HepG2 (cell line): ENCODE measurements around the gene KCNJ14. TPM values are rescaled to one million over a fixed set of nuclear protein-coding genes. Genes with fewer than 3 reads are reported as not detected.

ENCODE experiments used
- FLYWCH1 ChIP-seq: sonication (generic); formaldehyde crosslinking; IDR thresholded peaks from 2 replicates; pipeline ENCODE4 v1.8.1; 2023; ENCODE audit warnings: mild to moderate bottlenecking, missing genetic modification reagents
- FOXP4 ChIP-seq: sonication (generic); formaldehyde crosslinking; IDR thresholded peaks from 2 replicates; pipeline ENCODE4 v1.4.0; 2020; ENCODE audit warnings: missing genetic modification reagents
- HNRNPK ChIP-seq: fragments of 200-400 bp; formaldehyde crosslinking; IDR thresholded peaks from 2 replicates; pipeline ENCODE4 v1.6.1; 2018; ENCODE audit warnings: low read length, low read depth, moderate library complexity, mild to moderate bottlenecking; ENCODE audit not compliant: poor library complexity, severe bottlenecking
- IKZF4 ChIP-seq: sonication (generic); formaldehyde crosslinking; IDR thresholded peaks from 2 replicates; pipeline ENCODE4 v1.5.1; 2020; ENCODE audit warnings: borderline replicate concordance, mild to moderate bottlenecking, low read depth, missing genetic modification reagents; ENCODE audit errors: not compliant biosample characterization
- IRF2 ChIP-seq: IDR thresholded peaks from 2 replicates; pipeline ENCODE4 v1.6.1; 2018; ENCODE audit warnings: missing genetic modification reagents, missing compliant biosample characterization
- ISL2 ChIP-seq: sonication (generic); formaldehyde crosslinking; IDR thresholded peaks from 2 replicates; pipeline ENCODE4 v1.5.0; 2020; ENCODE audit warnings: missing genetic modification reagents
- MTA3 ChIP-seq: sonication (generic); formaldehyde crosslinking; IDR thresholded peaks from 2 replicates; pipeline ENCODE4 v1.4.0; 2020; ENCODE audit warnings: missing genetic modification reagents
- NFKBIZ ChIP-seq: IDR thresholded peaks from 2 replicates; pipeline ENCODE4 v1.6.1; 2018; ENCODE audit warnings: missing genetic modification reagents, missing compliant biosample characterization
- RARG ChIP-seq: sonication (generic); formaldehyde crosslinking; IDR thresholded peaks from 2 replicates; pipeline ENCODE4 v1.4.0; 2020; ENCODE audit warnings: low read depth, mild to moderate bottlenecking, missing genetic modification reagents
- RNF2 ChIP-seq: fragments of 450-650 bp; conservative IDR thresholded peaks from 2 replicates; pipeline ENCODE4 v1.6.1; 2016; ENCODE audit warnings: low read depth
- SMAD9 ChIP-seq: sonication (generic); formaldehyde crosslinking; IDR thresholded peaks from 2 replicates; pipeline ENCODE4 v1.5.1; 2020; ENCODE audit warnings: mild to moderate bottlenecking, missing genetic modification reagents
- SNAPC4 ChIP-seq: sonication (generic); formaldehyde crosslinking; IDR thresholded peaks from 2 replicates; pipeline ENCODE4 v1.4.0; 2020; ENCODE audit warnings: mild to moderate bottlenecking, missing genetic modification reagents
- SOX13 ChIP-seq, 3 experiments: fragments of 450-650 bp in 1 of 3; sonication (generic) in 1 of 3; formaldehyde crosslinking in 1 of 3; IDR thresholded peaks in 2 of 3; conservative IDR thresholded peaks in 1 of 3; 2 replicates each; pipeline versions ENCODE4 v1.5.0 to v1.6.1; 2016 to 2020; ENCODE audit warnings: antibody characterized with exemption in 1 of 3, mild to moderate bottlenecking in 1 of 3, missing compliant biosample characterization in 1 of 3, missing genetic modification reagents in 1 of 3, moderate library complexity in 1 of 3
- SP2 ChIP-seq: sonication (generic); formaldehyde crosslinking; IDR thresholded peaks from 2 replicates; pipeline ENCODE4 v1.5.1; 2020; ENCODE audit warnings: mild to moderate bottlenecking, missing genetic modification reagents
- TARDBP ChIP-seq: sonication (generic); formaldehyde crosslinking; IDR thresholded peaks from 2 replicates; pipeline ENCODE4 v1.8.0; 2022; ENCODE audit warnings: mild to moderate bottlenecking, missing genetic modification reagents
- ZBTB39 ChIP-seq: sonication (generic); formaldehyde crosslinking; IDR thresholded peaks from 2 replicates; pipeline ENCODE4 v1.5.0; 2020; ENCODE audit warnings: missing genetic modification reagents
- ZNF296 ChIP-seq: sonication (generic); formaldehyde crosslinking; conservative IDR thresholded peaks from 2 replicates; pipeline ENCODE4 v1.5.0; 2020; ENCODE audit warnings: mild to moderate bottlenecking, missing genetic modification reagents
- ZNF333 ChIP-seq: sonication (generic); formaldehyde crosslinking; IDR thresholded peaks from 2 replicates; pipeline ENCODE4 v1.4.0; 2020; ENCODE audit warnings: mild to moderate bottlenecking, missing genetic modification reagents, borderline replicate concordance
- ZNF749 ChIP-seq: sonication (generic); formaldehyde crosslinking; IDR thresholded peaks from 2 replicates; pipeline ENCODE4 v1.8.0; 2022; ENCODE audit warnings: mild to moderate bottlenecking, missing genetic modification reagents, moderate library complexity, borderline replicate concordance
- polyA plus RNA-seq, 8 experiments: library from polyadenylated mRNA; depleted of rRNA in 3 of 8; stranded (reverse) in 7 of 8; unstranded in 1 of 8; fragments of >200 nt; fragmentation: Illumina TruSeq in 4 of 8; extraction: Trizol in 4 of 8; gene quantifications; 2 replicates each; pipeline versions ENCODE4 v1.2.1 to v1.2.3, GENCODE V29; 2011 to 2016; ENCODE audit warnings: low read depth in 4 of 8, missing spikeins in 1 of 8, mixed read lengths in 1 of 8; ENCODE audit not compliant: insufficient read depth in 1 of 8
- total RNA-seq, 5 experiments: library from RNA; depleted of rRNA; stranded (reverse); fragments of >200 nt; fragmentation: Illumina TruSeq; extraction: Trizol; gene quantifications; 2 replicates each; pipeline ENCODE4 v1.2.3, GENCODE V29; 2016; ENCODE audit warnings: low read depth in 1 of 5

Gene KCNJ14
- total and polyA plus RNA-seq, 2 of the 13 experiments (the other 11 are each of a cell fraction or from before 2014, with no cell fraction given): 0.20 to 0.51 TPM

GRCh38 chr19:48445606-48446481 lies 9.5 kb upstream of the KCNJ14 start, which contains the start of gene GRWD1 (continued):
- peak; percentile 75; the same call in 1 of the 2 replicates for TF ChIP-seq SNAPC4
- peak; percentile 59; the same call in 1 of the 2 replicates for TF ChIP-seq SP2 (CRISPR knock-in tag)
- TF ChIP-seq ISL2 (CRISPR knock-in tag): peak; percentile 57
- no peak for TF ChIP-seq RARG (CRISPR knock-in tag)
- TF ChIP-seq SOX13 (IDR thresholded peaks at IDR 0.05): no peak
- no peak for TF ChIP-seq SOX13 (CRISPR knock-in tag; conservative IDR thresholded peaks at IDR 0.05 in 1 of 2, IDR thresholded peaks at IDR 0.05 in 1 of 2)
- no peak for TF ChIP-seq FLYWCH1 (CRISPR knock-in tag)
- 0 out of 2 replicates have a peak, but pooled peaks have one; percentile 11 for TF ChIP-seq ZNF749 (CRISPR knock-in tag)
- no peak for TF ChIP-seq RNF2
- TF ChIP-seq MTA3 (CRISPR knock-in tag): no peak
- TF ChIP-seq HNRNPK: no peak
- no peak for TF ChIP-seq ZNF333
- TF ChIP-seq TARDBP (CRISPR knock-in tag): peak; percentile 77; the same call in 1 of the 2 replicates
- 0 out of 2 replicates have a peak, but pooled peaks have one; percentile 14 for TF ChIP-seq ZNF296
- no peak for TF ChIP-seq IKZF4
- peak; percentile 12; the same call in 1 of the 2 replicates for TF ChIP-seq FOXP4 (CRISPR knock-in tag)
- peak; percentile 79 for TF ChIP-seq IRF2
- TF ChIP-seq NFKBIZ (CRISPR knock-in tag): no peak
- TF ChIP-seq ZBTB39 (CRISPR knock-in tag): no peak
- no peak for TF ChIP-seq SMAD9 (CRISPR knock-in tag)
